AG10803 (cell line): ENCODE results near the gene LBR.

Source experiments
- DNase-seq: peaks from one replicate; pipeline ENCODE4 v3.0.0; 2010; ENCODE audit warnings: low read depth
- H3K4me3 ChIP-seq: 2 replicates; pipeline ENCODE4 v1.5.1; 2011; ENCODE audit warnings: mild to moderate bottlenecking, low read length, control low read depth
- TF ChIP-seq, protein P1 (sequence below): conservative IDR thresholded peaks from 2 replicates; pipeline ENCODE4 v1.5.1; 2011; ENCODE audit warnings: mild to moderate bottlenecking, low read length, control low read depth, inconsistent platforms

LBR gene

DNA sequence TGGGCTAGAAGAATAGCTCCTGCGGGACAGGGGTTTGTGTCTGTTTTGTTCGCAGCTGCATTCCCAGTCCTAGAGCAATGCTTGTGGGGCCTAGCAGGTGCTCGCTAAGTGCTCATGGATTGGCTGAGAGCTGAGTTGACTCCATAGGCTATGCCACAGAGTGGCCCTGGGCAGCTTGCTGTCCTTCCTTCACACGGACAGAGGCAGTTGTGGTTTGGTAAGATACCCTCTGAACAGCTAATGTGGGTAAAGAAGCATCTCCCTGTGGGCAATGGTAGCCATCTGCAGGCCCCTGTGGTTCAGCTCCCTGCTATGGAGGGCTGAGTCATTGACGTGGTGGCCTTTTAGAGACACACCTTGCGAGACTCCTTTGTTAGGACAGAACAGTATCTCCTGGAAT is 23.5 kb upstream of the LBR start:
- no peak overlapping the region for H3K4me3 ChIP-seq
- TF ChIP-seq, protein P1, sequence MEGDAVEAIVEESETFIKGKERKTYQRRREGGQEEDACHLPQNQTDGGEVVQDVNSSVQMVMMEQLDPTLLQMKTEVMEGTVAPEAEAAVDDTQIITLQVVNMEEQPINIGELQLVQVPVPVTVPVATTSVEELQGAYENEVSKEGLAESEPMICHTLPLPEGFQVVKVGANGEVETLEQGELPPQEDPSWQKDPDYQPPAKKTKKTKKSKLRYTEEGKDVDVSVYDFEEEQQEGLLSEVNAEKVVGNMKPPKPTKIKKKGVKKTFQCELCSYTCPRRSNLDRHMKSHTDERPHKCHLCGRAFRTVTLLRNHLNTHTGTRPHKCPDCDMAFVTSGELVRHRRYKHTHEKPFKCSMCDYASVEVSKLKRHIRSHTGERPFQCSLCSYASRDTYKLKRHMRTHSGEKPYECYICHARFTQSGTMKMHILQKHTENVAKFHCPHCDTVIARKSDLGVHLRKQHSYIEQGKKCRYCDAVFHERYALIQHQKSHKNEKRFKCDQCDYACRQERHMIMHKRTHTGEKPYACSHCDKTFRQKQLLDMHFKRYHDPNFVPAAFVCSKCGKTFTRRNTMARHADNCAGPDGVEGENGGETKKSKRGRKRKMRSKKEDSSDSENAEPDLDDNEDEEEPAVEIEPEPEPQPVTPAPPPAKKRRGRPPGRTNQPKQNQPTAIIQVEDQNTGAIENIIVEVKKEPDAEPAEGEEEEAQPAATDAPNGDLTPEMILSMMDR, result no peak
- no peak for DNase-seq

DNA sequence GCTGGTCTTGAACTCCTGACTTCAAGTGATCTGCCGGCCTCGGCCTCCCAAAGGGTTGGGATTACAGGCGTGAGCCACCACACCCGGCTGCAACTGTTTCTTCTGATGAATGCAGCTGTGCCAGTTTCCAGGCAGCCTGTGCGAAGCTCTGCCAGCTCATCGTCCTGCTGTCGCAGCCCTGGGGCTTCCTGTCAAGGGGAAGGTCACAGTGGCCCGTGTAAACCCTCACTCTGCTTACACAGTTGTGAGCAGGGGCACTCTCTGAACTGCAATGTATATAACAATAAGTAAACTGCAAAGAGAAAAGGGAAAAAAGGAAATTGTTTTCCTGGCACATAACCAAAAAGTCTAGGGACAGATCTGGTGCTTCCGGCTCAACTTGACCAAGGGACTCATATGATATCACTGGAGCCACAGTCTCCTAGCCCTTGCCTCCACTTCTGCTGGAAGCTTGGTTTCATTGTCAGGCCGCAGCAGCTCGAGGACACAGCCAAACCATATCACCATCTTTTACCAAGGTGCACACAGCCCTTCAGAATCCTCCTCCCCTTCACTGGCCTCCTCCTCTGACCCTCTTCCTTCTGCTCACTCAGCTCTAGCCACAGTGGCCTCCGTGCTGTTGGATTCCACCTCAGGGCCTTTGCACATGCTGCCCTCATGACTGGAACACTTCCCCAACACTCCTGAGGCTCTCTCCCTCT is 22.8 kb upstream of the LBR start:
- H3K4me3 ChIP-seq, result no peak overlapping the region
- TF ChIP-seq, protein P1, result no peak
- no peak for DNase-seq

DNA sequence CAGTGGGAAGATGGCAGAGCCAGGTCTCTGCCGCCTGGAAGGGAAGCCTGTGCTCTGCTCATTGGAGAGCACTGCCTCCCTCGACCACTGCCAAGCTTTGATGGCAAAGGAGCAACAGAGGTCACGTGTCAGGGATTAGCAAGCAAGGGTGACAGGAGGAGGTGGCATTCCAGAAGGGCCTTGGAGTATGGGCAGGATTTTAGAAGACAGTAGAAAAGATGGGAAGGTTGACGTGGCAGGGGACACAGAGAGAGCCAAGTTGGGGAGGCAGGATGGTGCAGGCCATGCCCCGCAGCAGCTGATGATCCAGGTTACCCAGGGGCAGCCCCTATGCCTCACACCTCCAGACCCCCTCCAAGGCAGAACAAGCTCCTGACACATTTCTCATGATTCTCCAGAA is 21.9 kb upstream of the LBR start:
- DNase-seq, result no peak
- no peak overlapping the region for H3K4me3 ChIP-seq
- TF ChIP-seq, protein P1, result no peak

DNA sequence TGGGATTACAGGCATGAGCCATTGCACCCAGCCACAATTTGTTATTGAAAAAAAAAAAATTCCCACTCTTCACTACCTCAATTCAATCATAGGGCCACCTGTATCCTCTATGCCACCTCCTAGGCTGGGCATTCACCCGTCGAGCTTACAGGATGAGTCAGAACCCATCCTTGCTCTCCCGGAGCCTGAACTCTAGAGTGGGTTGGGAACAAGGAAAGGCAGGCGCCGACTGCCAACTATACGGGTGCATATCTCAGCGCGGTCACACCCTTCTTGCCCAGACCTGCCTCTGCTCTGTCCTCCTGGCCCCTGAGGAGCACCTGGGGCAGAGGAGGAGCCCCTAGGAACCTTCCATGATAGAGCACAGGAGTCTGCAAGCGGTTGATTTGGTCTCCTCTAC is 21.4 kb upstream of the LBR start:
- TF ChIP-seq, protein P1, result no peak
- no peak for DNase-seq
- no peak overlapping the region for H3K4me3 ChIP-seq

DNA sequence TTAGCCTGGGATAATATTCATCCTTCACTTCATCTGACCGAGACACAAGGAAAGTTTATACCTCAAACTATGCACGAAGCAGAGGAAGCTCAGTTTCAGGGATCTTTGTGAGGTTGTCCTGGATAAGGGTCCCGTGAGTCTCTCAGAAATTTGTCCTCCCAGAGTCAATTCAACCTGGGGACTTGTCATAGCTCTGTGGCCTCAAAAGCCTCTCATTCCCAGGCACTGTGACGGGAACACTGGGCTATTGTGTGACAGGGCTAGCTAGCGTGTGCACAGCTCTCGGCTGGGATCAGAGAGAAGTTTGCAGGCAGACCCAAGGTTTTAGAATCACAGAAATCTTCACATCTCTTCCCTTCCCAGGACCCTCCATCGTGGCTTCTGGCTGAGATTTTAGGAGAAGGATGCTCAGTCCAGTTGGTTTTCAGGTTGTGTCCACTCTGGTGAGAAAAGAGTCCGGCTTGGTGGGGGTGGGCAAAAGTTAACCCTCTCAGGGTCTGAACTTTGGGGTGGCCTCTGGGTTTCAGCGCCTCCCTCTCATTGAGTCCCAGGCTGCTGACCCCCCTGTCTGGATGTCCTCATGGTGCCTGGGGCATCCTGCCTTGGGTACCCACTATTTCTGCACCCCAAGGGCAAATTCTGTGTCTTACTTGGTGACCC is 20.4 kb upstream of the LBR start:
- no peak for DNase-seq
- no peak overlapping the region for H3K4me3 ChIP-seq
- TF ChIP-seq, protein P1, result no peak

DNA sequence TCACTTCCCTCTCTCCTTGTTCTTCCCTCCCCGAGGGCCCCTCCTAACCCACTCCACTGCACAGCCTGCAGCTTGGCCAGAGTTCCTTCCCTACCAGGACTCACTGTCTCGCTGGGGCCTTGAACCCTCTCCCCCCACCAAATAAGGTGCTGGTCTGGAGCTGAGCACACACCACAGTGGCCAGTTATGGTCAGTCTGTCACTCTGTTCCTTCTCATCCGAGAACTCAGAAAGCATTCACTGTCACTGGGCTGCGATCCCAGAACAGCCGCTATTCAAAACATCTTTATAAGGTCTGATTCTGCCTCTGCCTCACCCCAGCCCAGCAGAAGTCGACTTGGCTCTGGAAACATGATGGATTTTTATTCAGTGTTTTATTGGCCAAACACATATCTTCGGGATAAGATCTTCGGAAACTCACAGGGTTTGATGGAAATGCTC is 19.8 kb upstream of the LBR start:
- TF ChIP-seq, protein P1, result no peak
- DNase-seq, result peak; percentile 45
- no peak overlapping the region for H3K4me3 ChIP-seq

DNA sequence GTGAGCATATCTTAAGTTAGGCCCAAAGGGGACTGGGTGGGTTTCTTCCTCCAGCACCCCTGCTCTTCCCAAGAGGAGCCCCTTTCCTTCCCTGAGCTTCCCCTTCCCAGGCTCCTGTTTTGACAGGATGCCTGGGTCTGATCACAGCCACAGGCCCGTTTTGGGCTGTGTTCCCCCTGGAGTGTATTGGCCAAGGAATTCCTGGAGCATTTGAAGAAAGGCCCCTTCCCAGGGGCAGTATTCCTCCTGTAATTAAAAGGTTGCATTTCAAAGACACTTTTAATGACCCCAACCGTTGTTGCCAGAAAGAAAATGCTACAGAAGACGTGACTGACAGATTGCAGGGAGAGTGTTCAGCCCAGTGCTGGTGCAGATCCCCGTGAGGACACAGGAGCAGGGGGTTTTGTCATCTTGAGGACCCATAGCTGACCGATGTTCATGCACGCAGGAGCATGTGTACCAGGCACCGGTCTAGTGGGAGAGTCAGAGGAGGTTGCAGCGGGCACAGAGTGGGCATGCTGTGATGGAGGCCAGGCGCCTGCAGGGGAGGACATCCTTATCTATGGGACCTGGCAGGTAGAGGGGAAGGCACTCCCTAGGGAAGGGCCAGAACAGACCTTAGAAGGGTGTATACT is 19.3 kb upstream of the LBR start:
- H3K4me3 ChIP-seq, result no peak overlapping the region
- no peak for DNase-seq
- TF ChIP-seq, protein P1, result no peak
